Trophoblast cell (in vitro differentiated cells and primary cell): ENCODE measurements around the gene REN.
A peak's percentile ranks its signal among the peaks of the same experiment; 100 is the strongest.

ENCODE experiments used
- DNase-seq, 2 donors: peaks; one replicate each; pipeline ENCODE4 v3.0.0-alpha.2; 2016
- H2AFZ ChIP-seq: 2 replicates; pipeline ENCODE4 v1.6.1; 2013; ENCODE audit warnings: low read length, moderate library complexity, mild to moderate bottlenecking; ENCODE audit not compliant: insufficient read depth, poor library complexity
- H2AK5ac ChIP-seq: 2 replicates; pipeline ENCODE4 v1.6.1; 2013; ENCODE audit warnings: mild to moderate bottlenecking, low read length
- H2BK120ac ChIP-seq: 2 replicates; pipeline ENCODE4 v1.6.1; 2013; ENCODE audit warnings: low read length, mild to moderate bottlenecking, moderate library complexity; ENCODE audit not compliant: insufficient read depth, poor library complexity
- H2BK12ac ChIP-seq: 2 replicates; pipeline ENCODE4 v1.6.1; 2013; ENCODE audit warnings: mild to moderate bottlenecking, low read length, moderate library complexity
- H2BK5ac ChIP-seq: 2 replicates; pipeline ENCODE4 v1.6.1; 2013; ENCODE audit warnings: low read length, low read depth, moderate library complexity, mild to moderate bottlenecking; ENCODE audit not compliant: poor library complexity
- H3K14ac ChIP-seq: 2 replicates; pipeline ENCODE4 v1.6.1; 2013; ENCODE audit warnings: mild to moderate bottlenecking, low read length
- H3K18ac ChIP-seq: 2 replicates; pipeline ENCODE4 v1.6.1; 2013; ENCODE audit warnings: mild to moderate bottlenecking, low read length
- H3K23ac ChIP-seq: 2 replicates; pipeline ENCODE4 v1.6.1; 2013; ENCODE audit warnings: low read length
- H3K27ac ChIP-seq: 2 replicates; pipeline ENCODE4 v1.5.1; 2013; ENCODE audit warnings: low read depth, mild to moderate bottlenecking, inconsistent platforms, low read length, moderate library complexity
- H3K27me3 ChIP-seq: 2 replicates; pipeline ENCODE4 v1.6.1; 2013; ENCODE audit warnings: inconsistent platforms, mild to moderate bottlenecking, low read length, moderate library complexity; ENCODE audit not compliant: insufficient read depth
- H3K36me3 ChIP-seq, 2 experiments: 1 replicate in 1 of 2; 2 replicates in 1 of 2; pipeline ENCODE4 v1.6.1; 2013; ENCODE audit warnings: low read length in 2 of 2, mild to moderate bottlenecking in 2 of 2, moderate library complexity in 1 of 2; ENCODE audit not compliant: insufficient read depth in 2 of 2, control insufficient read depth in 1 of 2
- H3K4ac ChIP-seq: 2 replicates; pipeline ENCODE4 v1.6.1; 2013; ENCODE audit warnings: low read depth, mild to moderate bottlenecking, low read length, moderate library complexity
- H3K4me1 ChIP-seq, 2 experiments: 1 replicate in 1 of 2; 2 replicates in 1 of 2; pipeline ENCODE4 v1.6.1; 2013; ENCODE audit warnings: low read length in 2 of 2, mild to moderate bottlenecking in 2 of 2, moderate library complexity in 1 of 2; ENCODE audit not compliant: insufficient read depth in 2 of 2, control insufficient read depth in 1 of 2
- H3K4me2 ChIP-seq: 2 replicates; pipeline ENCODE4 v1.6.1; 2013; ENCODE audit warnings: inconsistent platforms, mild to moderate bottlenecking, low read length, moderate library complexity
- H3K4me3 ChIP-seq: 2 replicates; pipeline ENCODE4 v1.5.1; 2013; ENCODE audit warnings: mild to moderate bottlenecking, low read depth, low read length, inconsistent platforms
- H3K79me1 ChIP-seq: one replicate; pipeline ENCODE4 v1.6.1; 2013; ENCODE audit warnings: low read length
- H3K79me2 ChIP-seq: 2 replicates; pipeline ENCODE4 v1.6.1; 2013; ENCODE audit warnings: low read length, mild to moderate bottlenecking; ENCODE audit not compliant: control insufficient read depth, insufficient read depth, poor library complexity
- H3K9ac ChIP-seq: 2 replicates; pipeline ENCODE4 v1.6.1; 2013; ENCODE audit warnings: mild to moderate bottlenecking, low read length
- H3K9me3 ChIP-seq: 2 replicates; pipeline ENCODE4 v1.6.1; 2013; ENCODE audit warnings: low read depth, mild to moderate bottlenecking, control low read depth, inconsistent platforms, low read length; ENCODE audit not compliant: insufficient read depth
- H4K12ac ChIP-seq: 2 replicates; pipeline ENCODE4 v1.6.1; 2013; ENCODE audit warnings: low read depth, mild to moderate bottlenecking, low read length, moderate library complexity
- H4K8ac ChIP-seq: 2 replicates; pipeline ENCODE4 v1.6.1; 2013; ENCODE audit warnings: low read depth, mild to moderate bottlenecking, low read length, moderate library complexity
- H4K91ac ChIP-seq: one replicate; pipeline ENCODE4 v1.6.1; 2013; ENCODE audit warnings: low read depth, mild to moderate bottlenecking, low read length, moderate library complexity
- WGBS: extraction: QIAGEN DNeasy Blood & Tissue Kit; methylation state at CpG from one replicate; pipeline ENCODE4 v1.1.7; 2013; ENCODE audit warnings: missing lambda C conversion rate; ENCODE audit not compliant: insufficient read length, insufficient coverage; ENCODE audit errors: extremely low coverage; 5-methylcytosine and 5-hydroxymethylcytosine counted together

REN gene

GRCh38 chr1:204126956-204127355 lies 39.2 kb downstream of the REN start:
- no peak overlapping the region for H2AK5ac ChIP-seq
- WGBS: no CpG with 5 or more reads among the region's 7 CpGs
- DNase-seq: no peak
- peaks cover 0 to 7% of the 10 kb centered on the region in 2 experiments for H3K4me1 ChIP-seq
- no peak overlapping the region for H4K12ac ChIP-seq
- H3K9me3 ChIP-seq: peaks cover 2% of the 10 kb centered on the region
- H3K27ac ChIP-seq: no peak overlapping the region
- H3K4me3 ChIP-seq: no peak overlapping the region
- H4K91ac ChIP-seq: no peak overlapping the region
- no peak overlapping the region for H3K4me2 ChIP-seq
- H2AFZ ChIP-seq: no peak overlapping the region
- peaks cover 2% of the 10 kb centered on the region for H3K79me1 ChIP-seq
- no peak overlapping the region for H2BK12ac ChIP-seq
- no peak overlapping the region for H3K4ac ChIP-seq
- peaks cover 47 to 58% of the 10 kb centered on the region in 2 experiments for H3K36me3 ChIP-seq
- no peak overlapping the region for H3K14ac ChIP-seq
- no peak overlapping the region for H2BK5ac ChIP-seq
- H3K79me2 ChIP-seq: no peaks in the 10 kb centered on the region
- H3K23ac ChIP-seq: no peak overlapping the region
- no peak overlapping the region for H4K8ac ChIP-seq
- no peak overlapping the region for H2BK120ac ChIP-seq
- no peaks in the 10 kb centered on the region for H3K27me3 ChIP-seq
- no peak overlapping the region for H3K9ac ChIP-seq
- H3K18ac ChIP-seq: no peak overlapping the region

- no peak overlapping the region for H3K4ac ChIP-seq
- no peak overlapping the region for H2BK120ac ChIP-seq
- no peak overlapping the region for H3K4me2 ChIP-seq
- WGBS: no CpG with 5 or more reads among the region's 8 CpGs
- no peak for DNase-seq
- H3K36me3 ChIP-seq: peaks cover 51 to 64% of the 10 kb centered on the region in 2 experiments
- H3K9me3 ChIP-seq: peaks cover 2% of the 10 kb centered on the region
- H3K14ac ChIP-seq: no peak overlapping the region
- no peak overlapping the region for H2BK5ac ChIP-seq
- H4K8ac ChIP-seq: no peak overlapping the region
- H2BK12ac ChIP-seq: no peak overlapping the region
- no peak overlapping the region for H3K18ac ChIP-seq
- no peaks in the 10 kb centered on the region for H3K79me2 ChIP-seq
- peaks cover 0 to 3% of the 10 kb centered on the region in 2 experiments for H3K4me1 ChIP-seq
- no peak overlapping the region for H2AK5ac ChIP-seq
- H4K91ac ChIP-seq: no peak overlapping the region
- no peak overlapping the region for H3K23ac ChIP-seq
- H3K27ac ChIP-seq: no peak overlapping the region
- H3K27me3 ChIP-seq: no peaks in the 10 kb centered on the region
- peaks cover 2% of the 10 kb centered on the region for H3K79me1 ChIP-seq
- H3K4me3 ChIP-seq: no peak overlapping the region
- H3K9ac ChIP-seq: no peak overlapping the region
- no peak overlapping the region for H4K12ac ChIP-seq
- no peak overlapping the region for H2AFZ ChIP-seq
Measured at GRCh38 chr1:204126386-204126785, 39.8 kb downstream of the REN start.

- H3K9ac ChIP-seq: no peak overlapping the region
- H4K8ac ChIP-seq: no peak overlapping the region
- no peak overlapping the region for H3K4me3 ChIP-seq
- H3K18ac ChIP-seq: no peak overlapping the region
- no peak overlapping the region for H4K91ac ChIP-seq
- peaks cover 2% of the 10 kb centered on the region for H3K9me3 ChIP-seq
- H3K4me1 ChIP-seq: peaks cover 0 to 3% of the 10 kb centered on the region in 2 experiments
- H2AK5ac ChIP-seq: no peak overlapping the region
- H3K4me2 ChIP-seq: no peak overlapping the region
- H3K27me3 ChIP-seq: no peaks in the 10 kb centered on the region
- H3K27ac ChIP-seq: no peak overlapping the region
- no peak for DNase-seq
- H3K23ac ChIP-seq: no peak overlapping the region
- no peaks in the 10 kb centered on the region for H3K79me2 ChIP-seq
- H2BK120ac ChIP-seq: no peak overlapping the region
- H3K36me3 ChIP-seq: peaks cover 51 to 67% of the 10 kb centered on the region in 2 experiments
- no peak overlapping the region for H2BK5ac ChIP-seq
- H3K14ac ChIP-seq: no peak overlapping the region
- no peak overlapping the region for H4K12ac ChIP-seq
- H3K79me1 ChIP-seq: peaks cover 2% of the 10 kb centered on the region
- no peak overlapping the region for H3K4ac ChIP-seq
- H2AFZ ChIP-seq: no peak overlapping the region
- no peak overlapping the region for H2BK12ac ChIP-seq
- WGBS: no CpG with 5 or more reads among the region's 18 CpGs
Measured at GRCh38 chr1:204125759-204126351, 40.3 kb downstream of the REN start.

GRCh38 chr1:204124639-204125038 lies 41.5 kb downstream of the REN start:
- Histone ChIP-seq H3K18ac (no peak overlapping the region), H4K12ac (no peak overlapping the region), H2BK5ac (no peak overlapping the region), H3K4ac (no peak overlapping the region), H2BK12ac (no peak overlapping the region), H4K8ac (no peak overlapping the region), H3K79me2 (no peaks in the 10 kb centered on the region), H4K91ac (no peak overlapping the region), H2AFZ (no peak overlapping the region), H3K4me2 (no peak overlapping the region), H3K27me3 (no peaks in the 10 kb centered on the region), H3K4me3 (peak overlapping the region; percentile 5), H3K79me1 (peaks cover 2% of the 10 kb centered on the region), H2BK120ac (no peak overlapping the region), H3K4me1 (peaks cover 0 to 3% of the 10 kb centered on the region in 2 experiments), H3K9ac (no peak overlapping the region), H3K27ac (no peak overlapping the region), H3K9me3 (peaks cover 2% of the 10 kb centered on the region), H3K36me3 (peaks cover 53 to 67% of the 10 kb centered on the region in 2 experiments), H2AK5ac (no peak overlapping the region), H3K23ac (no peak overlapping the region), H3K14ac (no peak overlapping the region)
- DNase-seq: no peak
- no CpG with 5 or more reads among the region's 22 CpGs for WGBS
